Bone marrow (tissue), 2 donors: ENCODE measurements around the gene PTPRE.

Experiments used
- DNase-seq, 2 donors: peaks; one replicate each; lab custom pipeline; 2025; lab: John Stamatoyannopoulos, UW

PTPRE gene

GRCh38 chr10:128001363-128001745 is 94.5 kb downstream of the PTPRE start:
- DNase-seq = no peak

DNA sequence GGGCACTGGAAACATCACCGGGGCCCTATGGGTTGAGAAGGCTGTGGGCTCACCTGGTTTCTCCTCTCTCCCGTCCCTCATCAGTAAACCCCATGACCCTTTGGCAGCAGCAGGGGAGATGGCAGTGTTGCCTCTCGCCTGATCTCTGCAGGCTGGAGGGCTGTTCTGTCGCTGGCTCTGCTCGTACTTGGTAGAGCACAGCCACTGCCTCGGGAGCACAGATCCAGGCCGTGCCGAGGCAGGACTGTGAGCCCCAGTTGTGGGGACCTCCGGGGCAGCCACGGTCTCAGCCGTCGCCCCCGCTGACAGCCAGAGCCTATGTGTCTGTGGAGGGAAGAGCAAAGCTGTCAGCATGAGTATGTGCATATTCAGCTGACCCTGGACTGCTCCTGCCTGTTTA is 94.9 kb downstream of the PTPRE start:
- DNase-seq = no peak

DNA sequence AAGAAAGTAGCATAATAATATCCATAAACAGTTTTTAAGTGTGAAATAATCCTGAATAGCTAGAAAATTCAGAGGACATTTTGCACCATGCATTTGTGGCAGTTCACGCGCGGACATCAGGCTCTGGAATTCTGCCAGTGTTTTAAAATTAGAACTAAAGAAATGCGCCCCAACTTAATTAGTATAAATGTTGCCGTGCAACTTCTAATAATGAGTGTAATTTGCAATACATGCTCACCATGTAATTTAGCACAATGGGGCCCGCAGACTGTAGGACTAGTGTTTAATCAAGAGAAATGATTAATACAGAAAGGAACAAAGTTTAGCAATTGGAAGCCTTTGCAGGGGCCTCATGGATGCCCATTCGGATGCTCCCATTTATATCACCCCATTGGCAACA is 96.6 kb downstream of the PTPRE start:
- DNase-seq = no peak

GRCh38 chr10:128005858-128006257 is 99.0 kb downstream of the PTPRE start:
- no peak for DNase-seq

DNA sequence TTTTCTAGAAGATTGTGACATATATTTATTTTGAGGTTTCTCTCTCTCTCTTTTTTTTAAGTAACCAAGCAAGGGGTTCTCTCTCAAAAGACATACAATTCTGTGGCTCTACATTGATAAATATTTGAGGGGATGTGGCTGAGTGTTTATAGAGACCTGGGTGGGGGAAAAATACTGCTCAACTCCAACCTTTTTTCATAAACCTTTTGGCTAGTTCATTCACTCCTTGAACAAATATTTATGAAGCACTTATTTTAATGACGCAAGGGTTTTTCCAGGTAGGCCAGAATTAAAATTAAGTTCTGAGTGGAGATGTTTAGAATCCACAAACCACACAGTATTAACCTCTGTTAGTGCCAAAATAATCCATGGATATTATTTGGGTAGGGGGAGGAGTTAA is 100.2 kb downstream of the PTPRE start:
- DNase-seq = no peak

DNA sequence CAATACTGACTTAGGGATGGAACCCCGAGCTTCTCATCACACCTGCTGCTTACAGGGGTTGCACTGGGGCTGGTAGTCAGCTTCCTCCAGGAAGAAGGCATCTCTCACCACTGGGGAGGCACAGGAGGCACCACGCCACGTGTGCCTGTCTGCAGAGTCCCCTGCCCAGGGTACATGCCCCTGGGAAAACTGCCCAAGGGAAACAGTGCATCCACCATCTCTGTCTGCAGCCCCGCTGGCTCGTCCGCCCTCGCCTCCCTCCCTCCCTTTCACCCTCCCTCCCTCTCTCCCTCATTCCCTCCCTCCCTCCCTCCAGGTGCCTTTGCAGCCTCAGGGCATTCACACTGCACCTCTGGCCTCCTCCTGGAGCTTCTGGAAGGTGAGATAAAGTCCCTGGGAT is 101.1 kb downstream of the PTPRE start:
- no peak for DNase-seq

DNA sequence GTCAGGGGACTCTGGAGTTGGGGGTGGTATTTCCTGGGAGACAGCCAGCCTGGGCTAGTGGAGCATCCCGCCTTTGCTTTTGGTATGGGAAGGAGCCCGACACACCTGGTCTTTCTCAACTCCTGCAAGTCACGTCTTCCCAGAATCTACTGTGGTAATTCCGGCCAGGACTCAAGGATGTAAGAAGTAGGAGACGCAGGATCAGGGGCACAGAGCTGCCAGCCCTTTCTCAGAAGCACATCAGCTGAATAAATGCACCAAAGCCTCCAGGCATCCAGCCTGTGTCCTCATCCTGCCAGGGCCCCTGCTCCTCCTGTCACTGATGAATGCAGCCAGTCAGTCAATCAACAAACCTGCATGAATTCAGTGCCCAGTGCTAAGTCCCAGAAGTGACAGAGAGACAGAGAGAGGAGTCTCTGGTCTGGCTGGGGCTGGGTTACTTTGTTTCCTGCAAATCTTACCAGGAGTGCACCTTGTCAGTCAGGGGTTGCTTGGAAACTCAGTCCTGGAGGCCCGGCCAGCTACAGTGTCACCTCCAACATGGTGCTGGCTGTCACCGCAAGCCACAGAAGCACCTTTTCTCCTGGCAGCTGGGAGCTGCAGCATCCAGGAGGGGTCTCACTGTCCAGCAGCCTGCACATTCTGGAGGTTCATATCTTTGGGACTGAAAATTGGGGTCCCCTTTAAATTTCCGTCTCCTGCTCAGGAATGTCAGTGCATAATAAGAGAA is 101.8 kb downstream of the PTPRE start:
- no peak for DNase-seq

GRCh38 chr10:128009372-128010126 is 102.6 kb downstream of the PTPRE start:
- no peak for DNase-seq

DNA sequence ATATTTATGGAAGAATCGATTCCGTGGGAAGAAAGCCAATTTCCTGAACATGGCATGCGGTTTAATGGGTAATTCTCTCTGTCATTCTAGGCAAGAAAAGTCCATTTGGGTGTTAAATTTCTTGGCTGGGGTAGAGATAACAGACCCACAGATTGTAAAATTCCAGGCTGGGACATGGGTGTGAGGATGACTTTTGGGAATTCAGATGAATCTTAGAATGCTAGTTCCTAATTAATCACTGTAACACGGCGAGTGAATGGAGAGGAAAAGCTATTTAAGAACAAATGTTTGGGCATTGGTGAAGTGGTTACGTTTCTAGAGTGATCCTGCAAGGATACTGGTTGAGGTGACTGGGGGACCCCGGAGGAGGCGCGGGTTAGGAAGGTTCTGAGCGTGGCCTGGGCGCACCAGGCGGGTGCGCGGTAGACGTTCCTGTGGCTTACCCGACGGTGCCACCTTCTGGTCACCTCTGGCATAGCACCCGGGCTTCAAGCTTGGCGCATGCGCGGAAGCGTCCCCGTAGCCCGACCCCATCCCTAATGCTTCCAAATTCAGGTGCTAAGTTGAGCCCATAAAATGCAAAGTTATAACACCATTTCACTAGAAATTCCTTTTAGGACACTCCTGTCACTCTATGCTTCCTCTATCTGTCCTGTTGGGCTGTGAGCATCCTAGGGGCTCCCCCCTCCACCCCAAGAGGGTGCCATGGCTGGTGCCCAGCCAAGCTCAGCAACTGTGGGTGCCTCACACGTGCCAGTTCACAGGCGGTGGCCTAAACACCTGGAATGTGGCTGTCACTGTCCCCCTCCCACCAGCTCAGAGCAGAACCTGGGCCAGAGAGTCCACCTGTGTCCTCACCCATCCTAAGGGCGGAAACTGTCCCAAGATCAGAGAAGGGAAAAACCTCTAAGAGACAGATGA is 104.4 kb downstream of the PTPRE start:
- peak; percentile 50 to 77 for DNase-seq

DNA sequence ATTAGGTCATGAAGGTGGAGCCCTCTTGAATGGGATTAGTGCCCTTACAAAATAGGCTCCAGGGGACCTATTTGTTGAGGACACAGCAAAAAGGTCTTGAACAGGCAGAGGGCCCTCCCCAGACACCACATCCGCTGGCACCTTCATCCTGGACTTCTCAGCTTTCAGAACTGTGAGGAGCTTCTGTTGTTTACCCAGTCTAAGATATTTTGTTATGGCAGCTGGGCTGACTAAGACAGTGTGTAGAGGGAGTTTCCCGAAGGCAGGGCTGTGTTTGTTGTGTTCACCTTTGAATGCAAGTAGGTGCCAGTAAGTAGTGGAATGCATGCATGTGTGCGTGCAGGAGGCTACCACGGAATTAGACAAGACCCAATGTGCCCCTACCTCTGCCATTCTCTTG is 106.7 kb downstream of the PTPRE start:
- no peak for DNase-seq

DNA sequence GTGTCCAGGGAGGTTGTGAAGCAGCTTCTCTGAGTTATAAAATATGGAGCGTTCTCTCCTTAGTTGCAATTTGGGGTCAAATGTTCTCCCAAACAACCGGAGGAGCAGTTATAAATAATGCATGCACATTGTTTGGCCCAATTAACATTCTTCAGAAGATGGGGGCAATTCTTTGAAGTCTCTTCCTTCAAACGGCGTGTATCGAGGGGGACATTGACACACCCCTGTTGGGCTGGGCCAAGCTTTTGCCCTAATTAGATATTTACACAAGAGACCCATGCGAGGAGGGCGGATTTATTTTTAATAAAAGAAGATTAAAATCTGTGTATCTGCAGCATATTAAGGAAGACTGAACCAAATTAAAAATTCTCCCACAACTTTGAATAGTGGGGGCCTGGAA is 107.3 kb downstream of the PTPRE start:
- no peak for DNase-seq

DNA sequence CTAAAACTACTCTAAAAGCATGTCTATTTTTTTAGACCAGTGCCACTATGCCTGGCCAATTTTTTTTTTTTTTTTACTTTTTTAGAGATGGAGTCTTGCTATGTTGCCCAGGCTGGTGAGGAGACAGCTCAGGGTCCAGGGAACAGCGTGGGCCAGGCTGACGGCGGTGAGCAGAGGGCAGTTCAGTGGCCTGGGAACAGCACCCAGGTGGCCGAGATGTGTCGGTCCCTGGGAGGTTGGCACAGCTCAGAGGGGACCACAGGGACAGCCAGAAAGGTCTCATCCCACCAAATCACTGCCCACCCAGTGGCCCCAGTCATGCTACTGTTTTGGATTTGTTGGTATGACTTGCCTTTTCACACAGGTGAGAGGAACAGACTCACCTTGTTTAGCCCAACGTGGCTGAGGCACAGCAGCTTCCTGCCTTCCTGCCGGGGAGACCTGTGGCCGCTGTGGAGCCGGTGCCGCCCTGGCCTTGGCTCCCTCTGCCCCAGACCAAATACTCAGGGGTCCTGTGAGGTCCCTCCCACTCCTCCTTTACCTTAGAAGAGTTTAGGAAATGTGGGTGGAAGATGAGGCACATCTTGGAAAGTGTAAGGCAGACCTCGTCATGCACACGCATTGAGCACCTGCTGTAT is 109.6 kb downstream of the PTPRE start:
- no peak for DNase-seq

DNA sequence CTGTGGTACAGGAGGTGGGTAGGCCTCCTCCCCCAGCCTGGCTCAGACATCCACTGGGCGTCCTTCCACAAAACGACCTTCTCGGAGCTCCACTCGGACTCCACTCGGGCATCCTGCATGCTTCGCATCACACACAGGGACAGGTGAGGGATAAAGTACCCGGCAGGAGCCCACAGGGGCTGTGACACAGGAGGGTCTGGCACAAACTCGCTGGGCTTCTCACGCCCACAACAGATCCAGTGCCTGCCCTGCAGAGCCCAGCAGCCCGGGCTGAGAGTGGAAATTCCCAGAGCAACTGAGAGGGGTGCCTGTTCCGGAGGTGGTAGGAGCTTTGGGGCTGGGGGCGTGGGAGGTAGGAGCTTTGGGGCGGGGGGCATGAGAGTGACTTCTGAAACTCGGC is 110.9 kb downstream of the PTPRE start:
- DNase-seq = no peak

DNA sequence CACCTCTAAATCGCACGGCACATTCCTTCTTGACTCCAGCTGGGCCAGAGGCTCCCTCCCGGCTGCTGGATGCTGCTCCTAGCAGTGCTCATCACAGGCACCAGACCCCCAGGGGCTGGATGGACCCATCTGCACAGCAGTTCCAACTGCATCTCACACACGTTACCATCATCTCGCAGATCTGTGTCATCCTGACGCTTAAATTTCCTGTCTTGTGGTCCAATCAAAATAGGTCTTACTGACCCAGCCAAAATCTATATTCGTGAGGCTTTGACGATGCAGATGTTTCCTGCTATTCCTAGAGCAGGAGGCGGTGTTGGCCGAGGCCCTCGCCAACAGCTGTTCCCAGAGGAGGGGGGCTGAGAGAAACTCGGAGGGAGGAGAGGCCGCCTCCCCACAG is 111.3 kb downstream of the PTPRE start:
- DNase-seq = no peak

- DNase-seq = no peak
These were observed 111.8 kb downstream of the PTPRE start for GRCh38 chr10:128018691-128019090.

GRCh38 chr10:128022261-128023196 is 115.6 kb downstream of the PTPRE start:
- no peak for DNase-seq

DNA sequence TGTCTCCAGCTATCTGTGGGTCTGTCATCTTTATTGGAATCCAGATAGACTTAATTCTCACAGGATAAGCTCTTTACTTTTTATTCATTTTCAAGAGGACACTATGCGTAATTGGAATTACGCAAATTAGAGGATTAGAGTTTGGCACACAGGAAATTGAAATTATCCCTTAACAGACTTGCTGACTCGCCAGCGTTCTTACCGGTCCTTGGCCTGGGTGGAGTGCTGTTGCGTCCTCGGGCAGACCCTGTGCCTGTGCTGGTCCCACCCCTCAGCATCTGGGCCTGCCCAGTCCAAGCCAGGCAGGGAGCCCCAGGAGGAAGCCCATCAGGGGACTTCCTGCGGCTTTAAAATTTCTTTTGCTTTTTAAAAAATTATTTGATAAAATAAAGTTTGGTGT is 117.5 kb downstream of the PTPRE start:
- no peak for DNase-seq

DNA sequence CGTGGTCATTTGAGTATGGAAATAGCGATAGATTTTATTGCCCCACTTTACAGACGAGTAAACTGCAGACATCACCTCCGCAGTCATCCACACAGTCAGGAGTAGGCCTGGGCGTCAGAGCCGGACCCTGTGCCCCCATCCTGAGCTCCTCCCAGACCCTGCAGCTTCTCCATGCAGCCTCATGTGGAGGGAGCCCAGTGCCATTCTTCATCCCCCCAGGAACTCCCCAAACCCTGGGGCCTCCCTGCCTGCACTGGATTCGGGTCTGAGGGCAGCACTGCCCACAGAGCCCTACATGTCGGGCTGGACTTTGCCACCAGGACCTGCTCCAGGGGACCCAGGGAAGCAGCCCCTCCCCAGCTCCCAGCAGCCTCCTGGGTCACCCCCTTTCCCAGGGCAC is 118.5 kb downstream of the PTPRE start:
- DNase-seq = no peak

DNA sequence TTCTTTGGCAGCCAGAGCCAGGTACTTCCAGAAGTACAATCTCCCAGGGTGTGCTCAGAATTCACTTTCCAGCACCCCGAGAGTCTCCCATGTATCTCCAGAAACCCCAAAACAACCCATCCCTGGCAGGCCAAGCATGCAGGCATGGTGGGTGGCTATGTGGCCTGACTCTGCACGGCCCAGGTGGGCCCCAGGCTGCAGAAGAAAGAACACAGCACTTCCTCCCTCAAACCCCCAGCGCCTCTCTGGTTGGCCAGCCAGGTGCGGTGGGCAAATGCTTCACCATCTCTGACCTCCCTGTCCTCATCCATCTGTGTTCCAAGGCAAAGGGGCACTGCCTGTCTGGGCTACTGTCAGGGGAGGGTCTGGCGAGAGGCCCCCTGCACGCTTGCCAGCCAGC is 119.0 kb downstream of the PTPRE start:
- no peak for DNase-seq

GRCh38 chr10:128026615-128027300 is 119.9 kb downstream of the PTPRE start:
- no peak for DNase-seq
